Right lobe of liver (tissue), 6 donors: Measurements from ENCODE around the gene SVIL. TPM values are rescaled to one million over a fixed set of nuclear protein-coding genes. Genes with fewer than 3 reads are reported as not detected.
"Not testable (repeated sequence)": the region's sequence is repeated elsewhere in the genome, so short reads cannot be mapped to it uniquely, and the experiment has no call there.

ENCODE experiments used
- ATAC-seq, 4 donors: fragments of 200-7000 bp; cut with Tn5 transposase; one replicate each; pipeline ENCODE4 v1.9.1; 2020; ENCODE audit warnings: mild to moderate bottlenecking in 4 of 4, moderate library complexity in 4 of 4
- DNase-seq, 3 donors: peaks; one replicate each; pipeline ENCODE4 v3.0.0-alpha.2; 2020
- H3K27ac ChIP-seq, 3 donors: fragments of 200-600 bp; one replicate each; pipeline ENCODE4 v1.8.0; 2022
- H3K27me3 ChIP-seq, 2 donors: fragments of 200-600 bp; one replicate each; pipeline ENCODE4 v1.8.0; 2022
- H3K36me3 ChIP-seq, 4 donors: fragments of 200-600 bp; sonication (generic) in 1 of 4; one replicate each; pipeline versions ENCODE4 v1.5.1 to v1.8.0; 2017 to 2022; ENCODE audit warnings: control low read depth in 1 of 4
- H3K4me1 ChIP-seq, 4 donors: fragments of 200-600 bp; sonication (generic) in 1 of 4; one replicate each; pipeline versions ENCODE4 v1.5.1 to v1.8.0; 2017 to 2022; ENCODE audit warnings: control low read depth in 1 of 4
- H3K4me3 ChIP-seq, 3 donors: fragments of 200-600 bp; one replicate each; pipeline ENCODE4 v1.8.0; 2022
- H3K9me3 ChIP-seq, 4 donors: fragments of 200-600 bp; sonication (generic) in 1 of 4; one replicate each; pipeline versions ENCODE4 v1.5.1 to v1.8.0; 2017 to 2022; ENCODE audit warnings: control low read depth in 1 of 4
- POLR2A ChIP-seq: fragments of 450-650 bp; IDR thresholded peaks from one replicate; pipeline ENCODE4 v1.6.1; 2017; ENCODE audit warnings: antibody characterized with exemption, mild to moderate bottlenecking
- WGBS: methylation state at CpG from one replicate; pipeline ENCODE4 v1.1.6; 2018; ENCODE audit warnings: low coverage, low lambda C conversion rate; ENCODE audit not compliant: insufficient coverage; ENCODE audit errors: missing lambda C conversion rate; 5-methylcytosine and 5-hydroxymethylcytosine counted together
- intact Hi-C, 2 donors: fragments of 100-400 bp; cut with DNase I; formaldehyde crosslinking; loops; one replicate each; pipeline versions ENCODE4 v1.11.2 to v1.14.1; 2022
- total RNA-seq, 6 experiments: library from RNA; depleted of rRNA in 2 of 6; stranded (reverse); fragments of >200 nt in 2 of 6; fragmentation: NEBNext Ultra II Directional in 3 of 6; extraction: Animal tissue kit (Norgen Biotek cat#: 25700) in 3 of 6; gene quantifications; one replicate each; pipeline versions ENCODE4 v1.1.0 to v1.2.4, GENCODE V29; 2016 to 2023
- TF ChIP-seq, protein P1 (sequence below), 4 donors: fragments of 200-600 bp in 3 of 4; fragments of 450-650 bp in 1 of 4; IDR thresholded peaks; one replicate each; pipeline versions ENCODE4 v1.5.1 to v1.8.0; 2016 to 2022; ENCODE audit warnings: antibody characterized with exemption in 4 of 4, mild to moderate bottlenecking in 2 of 4
- donor health status: DM: no; HTN: yes; CAD: no.
- donor health status: DM: no; HTN: no; CAD: no.
- donor health status: DM: no; HTN: no; CAD: no.
- donor health status: DM: no; HTN: yes; CAD: no.
- donor health status: DM: no; HTN: yes; CAD: no.

SVIL gene
- total RNA-seq, 6 experiments from 2014 or later, result 12.3 to 15.1 (median 13.6) TPM

DNA sequence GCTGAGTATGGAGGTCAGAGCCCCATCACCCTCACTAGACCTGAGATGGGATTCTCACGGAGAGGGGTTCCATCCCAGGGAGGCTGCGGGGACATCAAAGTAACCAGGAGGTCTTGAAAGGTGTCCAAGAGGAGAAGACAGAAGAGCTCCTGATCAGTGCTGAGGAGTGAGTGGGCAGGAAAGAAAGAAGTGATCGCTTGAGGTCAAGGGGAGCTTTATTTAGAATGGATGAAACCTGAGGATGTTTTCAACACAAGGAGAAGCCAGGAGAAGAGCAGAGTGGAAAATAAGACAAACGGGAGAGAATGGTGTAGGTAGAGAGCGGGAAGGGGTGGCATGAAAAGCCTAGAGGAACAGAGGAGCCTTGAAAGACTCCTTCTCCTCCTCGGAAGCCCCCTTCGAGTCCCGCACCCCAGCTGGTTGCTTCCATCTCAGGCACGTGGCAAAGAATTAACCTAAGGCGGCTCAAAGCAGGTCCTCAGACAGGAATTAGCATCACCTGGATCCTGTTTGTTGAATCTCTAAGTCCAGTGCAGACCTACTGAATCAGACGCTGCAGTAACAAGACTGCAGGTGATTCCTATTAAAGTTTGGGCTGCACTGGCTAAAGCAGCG, 5.8 kb downstream of the SVIL start:
- Histone ChIP-seq H3K9me3 (no peaks in the 10 kb centered on the region), H3K4me1 (peaks cover 0 to 11% (median 0%) of the 10 kb centered on the region in 4 donors), H3K27ac (no peak overlapping the region), H3K4me3 (no peak overlapping the region), H3K36me3 (no peaks in the 10 kb centered on the region), H3K27me3 (no peaks in the 10 kb centered on the region)
- DNase-seq (peak in 1 of 3 donors; percentile 21), ATAC-seq (no peak)
- intact Hi-C loops, result no loop called here
- TF ChIP-seq, protein P1, sequence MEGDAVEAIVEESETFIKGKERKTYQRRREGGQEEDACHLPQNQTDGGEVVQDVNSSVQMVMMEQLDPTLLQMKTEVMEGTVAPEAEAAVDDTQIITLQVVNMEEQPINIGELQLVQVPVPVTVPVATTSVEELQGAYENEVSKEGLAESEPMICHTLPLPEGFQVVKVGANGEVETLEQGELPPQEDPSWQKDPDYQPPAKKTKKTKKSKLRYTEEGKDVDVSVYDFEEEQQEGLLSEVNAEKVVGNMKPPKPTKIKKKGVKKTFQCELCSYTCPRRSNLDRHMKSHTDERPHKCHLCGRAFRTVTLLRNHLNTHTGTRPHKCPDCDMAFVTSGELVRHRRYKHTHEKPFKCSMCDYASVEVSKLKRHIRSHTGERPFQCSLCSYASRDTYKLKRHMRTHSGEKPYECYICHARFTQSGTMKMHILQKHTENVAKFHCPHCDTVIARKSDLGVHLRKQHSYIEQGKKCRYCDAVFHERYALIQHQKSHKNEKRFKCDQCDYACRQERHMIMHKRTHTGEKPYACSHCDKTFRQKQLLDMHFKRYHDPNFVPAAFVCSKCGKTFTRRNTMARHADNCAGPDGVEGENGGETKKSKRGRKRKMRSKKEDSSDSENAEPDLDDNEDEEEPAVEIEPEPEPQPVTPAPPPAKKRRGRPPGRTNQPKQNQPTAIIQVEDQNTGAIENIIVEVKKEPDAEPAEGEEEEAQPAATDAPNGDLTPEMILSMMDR (IDR thresholded peaks at IDR 0.05), result no peak
- 83% methylated on average over 5 of the region's 12 CpGs for whole genome bisulfite sequencing

DNA sequence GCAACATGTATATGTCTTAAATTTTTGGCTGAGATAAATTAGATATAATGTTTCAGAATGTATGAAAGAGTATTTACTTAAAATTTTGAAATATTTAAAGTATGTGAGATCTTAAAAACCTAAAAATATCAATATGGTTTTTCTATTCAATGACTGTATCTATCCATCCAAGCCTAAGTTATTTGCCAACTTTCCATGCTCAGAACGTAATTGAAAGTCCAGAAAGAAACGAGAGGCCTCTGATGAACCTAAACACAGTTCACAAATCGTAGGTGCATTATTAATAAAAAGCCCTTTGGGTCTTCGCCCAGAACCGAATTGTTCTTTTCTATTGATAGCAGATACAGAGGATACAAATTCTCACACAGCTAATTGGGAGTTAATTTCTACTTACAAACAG, 6.5 kb downstream of the SVIL start:
- no peak overlapping the region for H3K4me3 ChIP-seq
- intact Hi-C loops, result no loop called here
- ATAC-seq (no peak), DNase-seq (no peak)
- no peak overlapping the region for H3K27ac ChIP-seq
- TF ChIP-seq, protein P1 (IDR thresholded peaks at IDR 0.05), result no peak
- TF ChIP-seq POLR2A, result no peak
- H3K36me3 ChIP-seq, result no peaks in the 10 kb centered on the region
- no peaks in the 10 kb centered on the region for H3K27me3 ChIP-seq
- no peaks in the 10 kb centered on the region for H3K9me3 ChIP-seq
- 45% methylated on average over 5 of the region's 5 CpGs for WGBS
- H3K4me1 ChIP-seq, result peaks cover 0 to 11% (median 0%) of the 10 kb centered on the region in 4 donors

DNA sequence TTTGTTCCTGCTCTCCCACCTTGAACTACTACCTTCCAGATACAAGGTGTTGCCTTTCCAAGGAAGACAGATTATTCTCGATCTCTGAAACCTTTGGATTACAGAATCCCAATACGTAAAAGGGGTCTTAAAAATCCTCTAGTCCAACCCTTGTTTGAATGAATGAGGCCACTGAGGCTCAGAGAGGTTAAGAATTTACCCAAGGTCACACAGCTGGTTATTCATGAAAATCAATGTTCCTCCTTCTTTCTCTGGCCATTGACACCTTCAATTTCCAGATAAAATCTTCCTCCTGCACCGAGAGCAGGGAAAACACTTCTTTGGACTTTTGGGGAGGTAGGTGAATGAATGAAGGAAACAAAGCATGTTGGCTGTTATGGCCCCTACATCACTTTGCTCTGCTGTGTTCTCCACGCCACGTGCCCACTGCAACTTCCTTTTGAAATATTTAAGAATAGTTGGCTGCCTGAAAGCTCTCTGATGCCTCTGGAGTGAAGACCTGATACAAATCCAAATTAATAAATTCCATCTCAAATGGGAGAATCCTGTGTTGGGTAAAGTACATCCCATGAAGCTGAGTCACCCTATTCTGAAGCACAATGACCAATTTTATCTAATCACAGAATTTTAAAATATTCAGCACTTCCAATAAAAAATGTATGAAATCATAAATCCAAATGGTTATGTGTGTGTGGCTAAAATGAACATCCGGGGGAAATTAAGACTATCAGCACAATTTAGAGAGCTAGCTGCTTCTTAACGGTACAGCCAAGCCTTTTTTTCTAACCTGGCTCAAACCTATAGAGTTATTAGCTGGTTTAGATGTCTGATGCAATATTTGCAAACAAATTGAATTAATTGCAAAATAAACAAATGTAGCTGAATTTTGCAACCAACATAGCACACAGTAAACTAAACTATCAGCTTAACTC, 7.3 kb downstream of the SVIL start:
- no peaks in the 10 kb centered on the region for H3K36me3 ChIP-seq
- 64% methylated on average over 7 of the region's 7 CpGs for WGBS
- no peaks in the 10 kb centered on the region for H3K9me3 ChIP-seq
- TF ChIP-seq, protein P1 (IDR thresholded peaks at IDR 0.05), result no peak
- TF ChIP-seq POLR2A, result no peak
- H3K27me3 ChIP-seq, result no peaks in the 10 kb centered on the region
- H3K4me3 ChIP-seq, result no peak overlapping the region
- ATAC-seq (peak in 2 of 4 donors; percentile 39 to 58), DNase-seq (peak in 1 of 3 donors; percentile 14)
- H3K4me1 ChIP-seq, result peaks cover 0 to 11% (median 0%) of the 10 kb centered on the region in 4 donors
- intact Hi-C loops, result no loop called here
- no peak overlapping the region for H3K27ac ChIP-seq

DNA sequence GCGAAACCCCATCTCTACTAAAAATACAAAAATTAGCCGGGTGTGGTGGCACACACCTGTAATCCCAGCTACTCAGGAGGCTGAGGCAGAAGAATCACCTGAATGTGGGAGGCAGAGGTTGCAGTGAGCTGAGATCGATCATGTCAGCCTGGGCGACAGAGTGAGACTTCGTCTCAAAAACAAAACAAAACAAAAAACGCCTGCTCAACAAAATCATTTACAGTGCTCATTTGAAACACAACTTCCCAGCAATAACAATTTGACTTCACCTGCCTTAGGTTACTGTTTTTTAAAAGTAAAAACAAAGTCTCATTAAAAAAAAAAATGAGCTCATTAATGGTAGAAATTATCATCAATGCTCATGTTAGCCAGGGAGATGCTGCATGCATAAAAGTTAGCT, 10.4 kb downstream of the SVIL start:
- ATAC-seq, DNase-seq, H3K27me3 ChIP-seq, H3K36me3 ChIP-seq, intact Hi-C loops, H3K4me3 ChIP-seq, H3K27ac ChIP-seq, H3K9me3 ChIP-seq: not testable (repeated sequence)
- H3K4me1 ChIP-seq, result peaks cover 0 to 14% (median 3%) of the 10 kb centered on the region in 4 donors
- WGBS, result 93% methylated on average over 2 of the region's 6 CpGs

DNA sequence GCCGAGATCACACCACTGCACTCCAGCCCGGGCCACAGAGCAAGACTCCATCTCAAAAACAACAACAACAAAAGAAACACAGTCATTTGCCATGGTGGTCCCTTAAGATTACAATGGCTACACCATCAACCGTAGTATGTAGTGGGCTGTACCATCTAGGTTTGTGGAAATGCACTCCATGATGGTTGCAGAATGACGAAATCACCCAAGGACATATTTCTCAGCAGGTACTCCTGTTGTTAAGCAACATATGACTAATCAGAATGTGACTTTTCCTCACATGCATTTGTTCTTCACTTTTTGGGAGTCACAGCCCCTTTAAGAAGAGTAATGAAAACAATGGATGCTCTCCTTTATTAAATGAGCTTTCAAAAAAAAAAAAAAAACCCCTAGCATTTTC, 11.0 kb downstream of the SVIL start:
- no peak for ATAC-seq
- no peak overlapping the region for H3K27ac ChIP-seq
- TF ChIP-seq POLR2A, result no peak
- TF ChIP-seq, protein P1 (IDR thresholded peaks at IDR 0.05), result no peak

More for the DNA sequence above, 11.0 kb downstream of the SVIL start:
- H3K4me1 ChIP-seq, result peaks cover 0 to 20% (median 4%) of the 10 kb centered on the region in 4 donors
- intact Hi-C loops, result no loop called here
- H3K27me3 ChIP-seq, result no peaks in the 10 kb centered on the region
- peak in 1 of 3 donors; percentile 20 for DNase-seq
- 96% methylated on average over 3 of the region's 4 CpGs for WGBS
- no peaks in the 10 kb centered on the region for H3K36me3 ChIP-seq
- H3K9me3 ChIP-seq, result no peaks in the 10 kb centered on the region
- no peak overlapping the region for H3K4me3 ChIP-seq
